MM.1S (cell line): ENCODE results near the gene BAIAP2L2.

Experiments
- EZH2 ChIP-seq: fragments of 300-600 bp; sonication (generic); optimal IDR thresholded peaks from 2 replicates; pipeline ENCODE3; 2017; ENCODE audit warnings: low read depth, mild to moderate bottlenecking, antibody characterized with exemption, low read length, mixed read lengths
- EZH2phosphoT487 ChIP-seq: fragments of 300-600 bp; sonication (generic); IDR thresholded peaks from 2 replicates; pipeline ENCODE4 v1.6.1; 2018; ENCODE audit warnings: antibody characterized with exemption, low read length
- TF ChIP-seq, protein P1 (sequence below): fragments of 300-600 bp; sonication (generic); IDR thresholded peaks from 2 replicates; pipeline ENCODE4 v1.5.1; 2016; ENCODE audit warnings: antibody characterized with exemption, low read length, mixed read lengths

DNA sequence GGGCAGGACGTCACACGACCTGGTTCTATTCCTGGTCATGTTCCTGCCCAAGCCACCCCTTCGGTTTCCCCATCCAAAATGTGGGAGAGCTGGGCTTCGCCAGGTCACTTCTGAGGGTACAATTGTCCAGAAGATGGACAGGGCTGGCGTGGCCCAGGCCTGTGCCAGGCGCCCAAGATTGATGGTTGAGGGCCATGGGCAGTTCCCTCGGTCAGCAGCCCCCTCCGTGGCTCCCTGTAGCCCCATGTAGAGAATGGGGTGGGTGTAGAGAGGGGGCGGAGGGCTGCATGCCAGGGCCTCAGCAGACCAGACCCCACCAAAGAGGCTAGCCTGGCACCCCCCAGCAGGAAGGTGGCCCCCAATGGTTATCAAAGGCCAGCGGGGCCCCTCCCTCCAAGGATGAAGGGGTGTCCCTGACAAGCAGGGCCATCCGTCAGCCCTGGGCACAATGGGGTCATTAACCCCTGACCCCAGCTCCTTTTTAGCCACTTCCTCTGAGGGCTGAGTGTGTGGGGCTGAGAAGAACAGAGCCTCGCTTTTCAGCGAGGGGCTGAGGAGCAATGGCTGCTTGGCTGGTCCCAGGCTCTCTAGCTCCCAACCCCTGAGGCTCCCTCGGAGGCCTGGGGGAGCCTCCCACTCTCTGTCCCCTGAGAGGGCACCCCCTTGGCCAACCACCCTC is 64.3 kb downstream of the BAIAP2L2 start:
- TF ChIP-seq, protein P1, sequence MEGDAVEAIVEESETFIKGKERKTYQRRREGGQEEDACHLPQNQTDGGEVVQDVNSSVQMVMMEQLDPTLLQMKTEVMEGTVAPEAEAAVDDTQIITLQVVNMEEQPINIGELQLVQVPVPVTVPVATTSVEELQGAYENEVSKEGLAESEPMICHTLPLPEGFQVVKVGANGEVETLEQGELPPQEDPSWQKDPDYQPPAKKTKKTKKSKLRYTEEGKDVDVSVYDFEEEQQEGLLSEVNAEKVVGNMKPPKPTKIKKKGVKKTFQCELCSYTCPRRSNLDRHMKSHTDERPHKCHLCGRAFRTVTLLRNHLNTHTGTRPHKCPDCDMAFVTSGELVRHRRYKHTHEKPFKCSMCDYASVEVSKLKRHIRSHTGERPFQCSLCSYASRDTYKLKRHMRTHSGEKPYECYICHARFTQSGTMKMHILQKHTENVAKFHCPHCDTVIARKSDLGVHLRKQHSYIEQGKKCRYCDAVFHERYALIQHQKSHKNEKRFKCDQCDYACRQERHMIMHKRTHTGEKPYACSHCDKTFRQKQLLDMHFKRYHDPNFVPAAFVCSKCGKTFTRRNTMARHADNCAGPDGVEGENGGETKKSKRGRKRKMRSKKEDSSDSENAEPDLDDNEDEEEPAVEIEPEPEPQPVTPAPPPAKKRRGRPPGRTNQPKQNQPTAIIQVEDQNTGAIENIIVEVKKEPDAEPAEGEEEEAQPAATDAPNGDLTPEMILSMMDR = no peak
- TF ChIP-seq EZH2 = no peak
- TF ChIP-seq EZH2phosphoT487 = no peak
